IgD-negative memory B cell (primary cell): Measurements from ENCODE around the gene MAPK11. TPM values are rescaled to one million over a fixed set of nuclear protein-coding genes. Genes with fewer than 3 reads are reported as not detected.

Experiments used
- H3K27ac Mint-ChIP-seq, 3 donors: one replicate each; pipeline ENCODE4 v1.8.0; 2020 to 2022; ENCODE audit warnings: mild to moderate bottlenecking in 3 of 3, mixed read lengths in 3 of 3, moderate library complexity in 1 of 3
- H3K27me3 Mint-ChIP-seq: one replicate; pipeline ENCODE4 v1.8.0; 2021; ENCODE audit warnings: mixed read lengths
- H3K36me3 Mint-ChIP-seq: one replicate; pipeline ENCODE4 v1.8.0; 2020; ENCODE audit warnings: mild to moderate bottlenecking, mixed read lengths
- H3K4me1 Mint-ChIP-seq, 3 donors: one replicate each; pipeline ENCODE4 v1.8.0; 2020 to 2022; ENCODE audit warnings: mixed read lengths in 3 of 3, mild to moderate bottlenecking in 1 of 3
- H3K4me3 Mint-ChIP-seq, 4 donors: one replicate each; pipeline ENCODE4 v1.8.0; 2020 to 2022; ENCODE audit warnings: mild to moderate bottlenecking in 4 of 4, mixed read lengths in 4 of 4, moderate library complexity in 3 of 4
- H3K9me3 Mint-ChIP-seq, 3 donors: one replicate each; pipeline ENCODE4 v1.8.0; 2020 to 2021; ENCODE audit warnings: mixed read lengths in 3 of 3, mild to moderate bottlenecking in 1 of 3
- polyA plus RNA-seq: library from polyadenylated mRNA; unstranded; fragments of 300-500 nt; fragmentation: Illumina TruSeq; gene quantifications from one replicate; pipeline ENCODE4 v1.2.3, GENCODE V29; 2021

MAPK11 gene
- polyA plus RNA-seq, 1 donor from 2014 or later, result 0.59 TPM

DNA sequence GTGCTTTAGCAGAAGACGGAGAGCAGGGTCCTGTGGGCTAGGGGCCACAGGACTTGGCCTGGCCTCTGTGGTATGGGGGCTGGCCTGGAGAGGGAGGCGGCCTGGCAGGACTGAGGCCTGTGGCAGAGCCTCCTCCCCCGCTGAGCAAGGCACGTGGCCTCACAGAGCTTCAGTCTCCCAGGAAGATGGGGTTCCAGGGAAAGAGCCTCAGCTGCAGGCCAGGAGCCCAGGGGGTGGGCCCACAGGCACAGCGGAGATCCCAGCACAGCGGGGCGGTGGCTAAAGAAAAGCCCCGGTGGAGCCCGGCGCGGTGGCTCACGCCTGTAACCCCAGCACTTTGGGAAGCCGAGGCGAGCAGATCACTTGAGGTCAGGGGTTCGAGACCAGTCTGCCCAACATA is 10.9 kb downstream of the MAPK11 start:
- H3K9me3 Mint-ChIP-seq, result no peaks in the 10 kb centered on the region
- no peaks in the 10 kb centered on the region for H3K36me3 Mint-ChIP-seq
- H3K4me3 Mint-ChIP-seq, result peak overlapping the region in 2 of 4 donors; percentile 6 to 43
- H3K27ac Mint-ChIP-seq, result no peak overlapping the region
- H3K4me1 Mint-ChIP-seq, result peaks cover 0 to 6% (median 0%) of the 10 kb centered on the region in 3 donors
- H3K27me3 Mint-ChIP-seq, result peaks cover 9% of the 10 kb centered on the region

DNA sequence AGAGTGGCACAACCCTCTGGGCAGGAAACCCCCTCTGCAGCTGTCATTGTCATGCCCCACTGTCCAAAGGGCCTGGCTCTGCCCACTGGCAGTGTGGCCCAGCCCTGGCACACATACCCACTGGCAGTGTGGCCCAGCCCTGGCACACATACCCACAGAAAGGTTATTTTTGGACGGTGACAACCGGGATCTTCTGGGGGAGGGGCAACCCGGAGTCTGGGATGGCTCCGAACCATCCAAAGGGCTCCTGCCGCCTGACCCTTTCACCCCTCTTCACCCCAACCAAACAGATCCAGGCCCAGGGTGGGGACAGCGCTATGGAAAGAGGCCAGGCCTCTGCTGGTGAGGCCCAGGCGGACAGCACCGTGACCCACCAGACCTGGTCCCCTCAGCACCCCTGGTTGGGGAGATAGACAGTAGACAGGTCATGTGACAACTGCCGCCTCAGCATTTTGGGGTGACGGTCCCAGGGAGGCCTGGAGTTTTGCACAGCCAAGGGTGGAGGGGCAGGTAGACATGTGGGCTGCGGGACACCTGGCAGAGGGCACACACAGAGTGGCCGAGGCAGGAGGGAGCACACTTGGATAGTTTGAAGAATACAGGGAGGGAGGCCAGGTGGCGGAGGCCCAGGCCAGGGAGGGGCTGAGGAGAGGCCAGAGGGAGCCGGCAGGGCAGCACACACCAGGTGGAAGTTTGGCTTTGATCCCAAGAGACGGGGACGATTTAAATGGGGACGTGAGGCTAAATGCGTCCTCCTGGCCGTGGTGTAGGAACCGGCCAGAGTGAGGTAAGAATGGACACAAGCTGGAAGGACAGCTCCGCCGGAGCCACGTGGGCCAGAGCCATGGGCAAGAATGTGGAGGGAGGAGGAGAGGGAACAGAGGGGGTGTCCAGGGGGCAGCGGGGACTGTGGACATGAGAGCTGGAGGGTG is 11.6 kb downstream of the MAPK11 start:
- no peaks in the 10 kb centered on the region for H3K9me3 Mint-ChIP-seq
- H3K27ac Mint-ChIP-seq, result no peak overlapping the region
- H3K4me1 Mint-ChIP-seq, result peaks cover 0 to 6% (median 0%) of the 10 kb centered on the region in 3 donors
- H3K36me3 Mint-ChIP-seq, result no peaks in the 10 kb centered on the region
- peak overlapping the region in 1 of 4 donors; percentile 43 for H3K4me3 Mint-ChIP-seq
- peaks cover 9% of the 10 kb centered on the region for H3K27me3 Mint-ChIP-seq

DNA sequence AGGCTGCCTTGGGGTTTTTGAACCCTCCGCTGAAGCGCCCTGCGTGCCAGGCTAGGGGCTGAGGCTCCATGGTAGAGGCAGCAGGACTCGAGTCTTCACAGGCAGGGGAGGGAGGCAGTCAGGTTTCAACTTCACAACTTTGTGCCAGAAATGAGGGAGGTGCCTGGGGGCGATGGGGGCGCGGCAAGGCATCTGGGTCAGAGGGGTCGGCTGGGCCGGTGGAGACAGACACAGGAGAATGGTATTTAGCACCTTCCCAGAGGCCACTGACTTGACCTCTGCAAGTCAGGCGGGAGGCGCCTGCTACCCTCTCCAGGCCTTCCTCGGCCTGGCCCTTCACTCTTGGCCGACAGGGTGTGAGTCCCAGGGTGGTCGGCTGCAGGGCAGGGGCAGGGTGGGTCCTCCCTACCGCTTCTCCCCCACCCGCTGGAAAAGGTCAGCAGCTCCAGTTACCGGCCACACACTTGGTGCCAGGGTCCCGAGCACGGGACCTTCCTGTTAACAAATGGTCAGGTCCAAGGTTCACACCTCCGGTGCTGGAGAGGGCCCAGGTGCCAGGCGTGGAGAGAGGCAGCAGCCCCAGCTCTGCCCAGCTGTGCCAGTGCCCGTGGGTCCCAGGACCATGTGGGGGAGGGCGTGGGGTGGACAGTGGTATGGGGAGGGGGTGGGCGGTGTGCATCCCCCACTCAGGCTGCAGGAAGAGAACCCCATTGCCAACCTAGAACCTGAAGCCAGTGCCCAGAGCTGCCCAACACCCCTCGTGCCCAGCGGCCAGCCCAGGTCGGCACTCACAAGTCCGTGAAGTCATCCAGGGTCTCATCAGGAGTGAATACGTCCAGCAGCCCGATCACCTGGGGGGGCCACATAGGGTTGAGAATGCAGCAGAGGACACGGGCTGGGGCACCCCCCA is 12.5 kb downstream of the MAPK11 start:
- peak overlapping the region in 1 of 4 donors; percentile 20 for H3K4me3 Mint-ChIP-seq
- peak overlapping the region in 1 of 3 donors; percentile 63 for H3K27ac Mint-ChIP-seq
- H3K36me3 Mint-ChIP-seq, result no peaks in the 10 kb centered on the region
- no peaks in the 10 kb centered on the region for H3K9me3 Mint-ChIP-seq
- H3K4me1 Mint-ChIP-seq, result peaks cover 0 to 6% (median 0%) of the 10 kb centered on the region in 3 donors
- H3K27me3 Mint-ChIP-seq, result peaks cover 9% of the 10 kb centered on the region

DNA sequence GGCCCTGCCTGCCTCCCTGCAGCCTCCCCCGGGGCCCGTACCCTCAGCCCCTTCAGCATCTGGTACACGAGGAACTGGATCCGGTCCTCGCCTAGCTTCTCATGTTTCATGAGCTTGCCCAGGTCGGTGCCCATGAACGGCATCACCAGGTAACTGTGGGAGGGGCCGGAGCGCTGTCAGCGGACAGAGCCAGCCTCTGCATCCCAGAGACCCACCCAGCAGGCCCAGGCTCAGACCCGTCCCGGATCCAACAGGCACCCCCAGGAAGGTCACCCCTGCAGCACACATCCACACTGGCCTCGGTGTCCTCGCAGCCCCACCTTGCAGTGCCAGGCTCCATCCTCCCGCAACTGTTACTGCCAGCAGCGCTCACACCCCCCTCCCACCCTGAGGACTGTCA is 13.1 kb downstream of the MAPK11 start:
- H3K4me3 Mint-ChIP-seq, result peak overlapping the region in 1 of 4 donors; percentile 20
- H3K36me3 Mint-ChIP-seq, result no peaks in the 10 kb centered on the region
- H3K9me3 Mint-ChIP-seq, result no peaks in the 10 kb centered on the region
- no peak overlapping the region for H3K27ac Mint-ChIP-seq
- H3K27me3 Mint-ChIP-seq, result peaks cover 4% of the 10 kb centered on the region
- peaks cover 1 to 4% (median 3%) of the 10 kb centered on the region in 3 donors for H3K4me1 Mint-ChIP-seq

DNA sequence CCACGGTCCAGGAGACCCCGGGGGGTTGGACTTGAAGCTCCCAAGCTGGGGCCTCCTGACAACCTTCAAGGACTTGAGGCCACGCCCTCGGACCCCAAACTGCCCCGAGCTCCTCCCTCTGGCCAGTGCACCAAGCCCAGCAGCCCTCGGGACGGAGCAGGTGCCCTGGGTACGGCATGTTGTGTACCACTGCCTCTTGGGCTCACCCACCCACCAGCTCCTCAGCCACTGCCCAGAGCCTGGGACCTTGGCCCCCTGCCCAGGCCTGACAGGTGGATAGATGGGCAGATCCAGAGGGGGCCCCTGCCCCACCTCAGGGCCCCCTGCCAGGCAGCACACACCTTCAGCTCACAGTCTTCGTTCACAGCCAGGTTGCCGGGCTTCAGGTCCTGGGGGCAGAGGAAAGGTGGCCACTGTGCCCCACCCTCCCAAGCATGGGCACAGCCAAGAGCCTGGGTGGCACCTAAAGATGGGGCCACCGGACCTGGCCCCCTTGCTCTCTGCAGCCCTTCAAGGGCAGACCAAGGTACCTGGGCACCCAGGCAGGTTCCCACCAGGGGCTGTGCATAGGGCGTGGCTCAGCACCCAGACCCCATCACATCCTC is 13.8 kb downstream of the MAPK11 start:
- no peaks in the 10 kb centered on the region for H3K9me3 Mint-ChIP-seq
- H3K4me1 Mint-ChIP-seq, result peaks cover 0 to 5% (median 4%) of the 10 kb centered on the region in 3 donors
- H3K27ac Mint-ChIP-seq, result no peak overlapping the region
- H3K36me3 Mint-ChIP-seq, result no peaks in the 10 kb centered on the region
- no peak overlapping the region for H3K4me3 Mint-ChIP-seq
- peaks cover 2% of the 10 kb centered on the region for H3K27me3 Mint-ChIP-seq

DNA sequence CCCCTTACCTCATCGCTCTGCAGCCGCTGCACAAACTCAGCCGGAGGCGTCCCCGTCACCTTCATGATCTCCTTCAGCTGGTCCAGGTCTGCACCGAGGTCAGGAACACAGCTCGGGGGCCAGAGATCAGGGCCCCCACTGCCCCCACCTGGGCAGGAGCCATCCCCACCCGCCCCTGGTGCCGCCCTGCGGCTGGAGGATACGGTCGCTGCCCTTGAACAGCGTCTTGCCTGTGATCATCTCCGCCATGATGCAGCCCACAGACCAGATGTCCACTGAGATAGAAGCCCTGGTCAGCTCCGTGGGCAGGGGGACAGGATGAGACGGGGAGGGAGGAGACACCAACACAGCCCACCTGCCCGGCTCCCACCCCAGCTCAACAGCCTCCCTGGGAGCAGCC is 14.6 kb downstream of the MAPK11 start:
- no peak overlapping the region for H3K27ac Mint-ChIP-seq
- peaks cover 2 to 5% (median 4%) of the 10 kb centered on the region in 3 donors for H3K4me1 Mint-ChIP-seq
- no peaks in the 10 kb centered on the region for H3K9me3 Mint-ChIP-seq
- peaks cover 2% of the 10 kb centered on the region for H3K27me3 Mint-ChIP-seq
- H3K36me3 Mint-ChIP-seq, result no peaks in the 10 kb centered on the region
- no peak overlapping the region for H3K4me3 Mint-ChIP-seq

DNA sequence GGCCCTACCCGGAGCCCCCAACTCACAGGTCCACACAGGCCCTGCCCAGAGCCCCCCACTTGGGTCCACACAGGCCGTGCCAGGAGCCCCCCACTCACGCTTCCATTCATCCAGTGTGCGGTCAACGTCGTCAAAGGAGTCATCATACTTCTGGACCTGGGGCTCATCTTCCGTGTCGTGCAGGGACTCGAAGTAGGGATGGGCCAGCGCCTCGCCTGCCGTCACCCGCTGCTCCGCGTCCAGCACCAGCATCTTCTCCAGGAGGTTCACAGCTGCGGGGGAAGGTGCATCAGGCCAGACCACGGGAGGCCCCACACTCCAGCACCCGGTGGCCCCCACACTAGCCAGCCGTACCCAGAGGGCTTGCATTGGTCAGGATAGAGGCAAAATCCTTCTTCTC is 15.1 kb downstream of the MAPK11 start:
- Mint-ChIP-seq H3K27ac (no peak overlapping the region), H3K4me3 (no peak overlapping the region), H3K27me3 (peaks cover 2% of the 10 kb centered on the region), H3K9me3 (no peaks in the 10 kb centered on the region), H3K4me1 (peaks cover 5 to 7% (median 5%) of the 10 kb centered on the region in 3 donors), H3K36me3 (no peaks in the 10 kb centered on the region)

DNA sequence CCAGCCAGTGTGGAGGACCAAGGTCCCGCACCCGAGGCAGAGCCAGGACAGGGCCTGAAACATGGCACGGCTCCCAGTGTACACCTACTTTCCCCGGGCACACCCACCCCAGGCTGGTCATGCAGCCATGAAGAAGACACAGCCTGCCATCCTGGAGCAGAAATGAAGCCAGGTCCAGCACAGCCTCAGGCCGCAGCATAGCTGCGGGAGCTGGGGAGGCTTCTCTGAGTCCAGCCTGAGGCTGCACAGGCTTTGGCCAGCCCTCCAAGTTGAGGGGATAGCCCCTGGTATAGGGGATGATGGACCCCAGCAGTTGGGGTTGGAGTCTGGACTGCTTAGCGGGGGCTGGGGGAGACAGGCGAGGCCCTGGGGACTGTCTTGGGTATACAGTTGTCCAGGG is 16.2 kb downstream of the MAPK11 start:
- Mint-ChIP-seq H3K4me1 (peaks cover 5 to 7% (median 5%) of the 10 kb centered on the region in 3 donors), H3K4me3 (no peak overlapping the region), H3K9me3 (no peaks in the 10 kb centered on the region), H3K27me3 (peaks cover under 1% of the 10 kb centered on the region), H3K27ac (peak overlapping the region in 1 of 3 donors; percentile 46), H3K36me3 (no peaks in the 10 kb centered on the region)

DNA sequence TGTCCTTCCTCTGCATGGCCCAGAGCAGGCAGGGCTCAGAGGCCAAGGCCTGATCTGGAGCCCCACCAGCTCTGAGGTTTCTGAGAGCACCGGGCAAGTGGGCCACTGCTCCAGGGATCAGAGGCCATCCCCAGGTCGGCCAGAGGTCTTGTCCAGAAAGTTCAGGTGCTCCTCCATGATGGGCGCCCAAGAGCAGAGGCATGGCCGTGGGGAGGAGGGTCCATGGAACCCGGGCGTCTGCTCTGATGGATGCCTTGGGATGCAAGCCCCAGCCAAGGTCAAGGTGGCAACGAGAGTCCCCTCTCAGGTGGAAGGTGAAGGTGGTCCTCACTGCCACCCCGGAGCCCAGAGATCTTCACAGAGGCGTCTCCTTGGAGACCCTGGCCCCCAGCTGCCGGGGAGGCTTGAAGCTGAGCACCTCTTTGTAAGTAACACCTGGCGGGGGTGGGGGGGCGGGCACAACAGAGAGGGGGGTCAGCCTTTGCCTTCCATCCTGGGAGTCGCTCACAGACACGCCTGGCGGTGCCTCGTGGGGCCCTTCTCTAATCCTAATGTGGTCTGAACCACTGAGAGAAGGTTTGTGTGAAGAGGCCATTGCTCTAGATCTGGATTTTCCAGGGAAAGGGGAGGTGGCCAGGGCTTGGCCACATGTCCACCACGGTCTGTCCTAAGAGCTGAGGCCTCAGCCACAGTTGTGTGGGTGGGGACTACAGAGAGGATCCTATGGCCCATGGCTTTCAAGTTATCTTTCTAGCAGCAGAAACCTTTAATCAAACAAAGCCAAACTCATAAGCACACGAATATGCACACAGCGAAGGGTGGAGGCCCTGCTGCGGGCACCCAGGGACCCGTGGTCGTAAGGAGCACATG is 16.9 kb downstream of the MAPK11 start:
- Mint-ChIP-seq H3K9me3 (no peaks in the 10 kb centered on the region), H3K27ac (peak overlapping the region in 1 of 3 donors; percentile 46), H3K36me3 (no peaks in the 10 kb centered on the region), H3K4me1 (peaks cover 5 to 7% (median 5%) of the 10 kb centered on the region in 3 donors), H3K4me3 (peak overlapping the region in 1 of 4 donors; percentile 41), H3K27me3 (no peaks in the 10 kb centered on the region)

DNA sequence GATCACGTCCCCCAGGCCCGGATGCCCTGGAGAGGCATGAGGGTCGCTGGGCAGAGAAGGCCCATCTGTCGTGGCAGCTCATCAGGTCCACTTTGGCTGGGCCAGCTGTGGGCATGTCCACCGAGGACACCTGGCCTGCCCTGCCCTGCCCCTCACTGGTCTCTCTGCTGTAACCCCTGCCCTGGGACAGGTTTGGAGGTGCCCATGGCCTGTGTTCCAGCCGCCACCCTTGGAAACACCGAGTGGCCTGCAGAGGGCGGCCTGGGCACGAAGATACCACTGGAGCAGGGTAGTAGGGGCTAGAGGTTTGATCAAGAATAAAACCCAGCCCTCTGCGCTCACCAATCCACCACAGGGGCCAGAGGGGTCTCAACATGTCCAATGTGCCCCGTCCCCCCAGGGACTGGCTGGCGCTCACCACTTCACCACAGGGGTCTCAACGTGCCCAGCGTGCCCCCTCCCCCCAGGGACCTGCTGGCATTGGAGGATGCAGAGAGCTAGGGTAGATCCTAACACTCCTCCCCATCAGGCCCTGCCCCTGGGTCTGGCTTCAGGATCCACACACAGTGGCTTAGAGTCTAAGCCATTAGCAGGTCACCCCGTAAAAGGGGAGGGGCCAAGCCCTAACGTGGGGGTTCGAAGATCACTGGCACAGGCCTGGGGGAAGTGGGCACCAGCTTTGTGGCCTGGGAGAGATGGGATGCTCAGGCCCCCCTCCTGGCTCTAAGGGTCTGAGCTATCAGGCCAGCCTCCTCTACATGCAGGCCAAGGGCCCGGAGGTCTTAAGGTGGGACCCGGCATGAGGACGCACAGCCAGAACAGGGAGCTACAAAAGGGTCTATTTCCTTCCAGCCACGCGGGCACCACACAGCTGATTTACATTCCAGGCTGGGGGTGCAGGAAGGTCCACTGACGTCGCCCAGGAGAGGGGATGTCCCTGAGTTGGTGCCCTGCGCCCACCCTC is 17.8 kb downstream of the MAPK11 start:
- Mint-ChIP-seq H3K27me3 (no peaks in the 10 kb centered on the region), H3K9me3 (no peaks in the 10 kb centered on the region), H3K36me3 (no peaks in the 10 kb centered on the region), H3K4me1 (peaks cover 6 to 14% (median 11%) of the 10 kb centered on the region in 3 donors), H3K27ac (peak overlapping the region in 2 of 3 donors; percentile 16 to 93), H3K4me3 (peak overlapping the region; percentile 78 to 90 (median 84))

DNA sequence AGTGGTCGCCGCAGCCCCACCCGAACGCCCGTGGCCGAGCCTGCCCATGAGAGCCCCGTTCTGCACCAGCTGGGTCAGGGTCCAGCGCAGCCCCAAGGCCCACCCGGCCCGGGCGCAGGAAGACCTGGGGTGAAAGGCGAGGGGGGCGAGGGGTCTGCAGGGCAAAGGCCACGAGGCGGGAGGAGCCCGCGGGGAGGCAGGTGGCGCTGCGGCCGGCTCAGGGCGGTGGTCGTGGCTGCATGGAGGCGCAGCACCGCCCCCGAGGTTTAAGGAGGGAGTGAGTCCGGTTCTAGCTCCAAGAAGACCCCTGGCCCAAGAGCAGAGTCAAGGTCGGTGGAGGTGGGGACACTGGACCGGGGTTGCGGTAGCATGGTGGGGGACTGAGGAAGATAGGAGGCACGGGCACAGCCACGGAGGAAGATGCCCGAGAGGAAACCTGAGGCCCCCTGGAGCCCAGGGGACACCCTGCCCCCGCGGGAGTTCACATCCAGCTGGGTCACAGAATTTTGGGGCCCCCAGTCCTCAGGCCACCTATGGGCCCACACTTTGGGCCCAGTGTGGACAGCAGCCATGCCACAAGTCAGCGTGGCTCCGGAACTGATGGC is 18.6 kb downstream of the MAPK11 start:
- Mint-ChIP-seq H3K27me3 (no peaks in the 10 kb centered on the region), H3K27ac (peak overlapping the region in 2 of 3 donors; percentile 87 to 93), H3K9me3 (no peaks in the 10 kb centered on the region), H3K4me3 (peak overlapping the region; percentile 78 to 90 (median 84)), H3K36me3 (no peaks in the 10 kb centered on the region), H3K4me1 (peaks cover 9 to 19% (median 13%) of the 10 kb centered on the region in 3 donors)

DNA sequence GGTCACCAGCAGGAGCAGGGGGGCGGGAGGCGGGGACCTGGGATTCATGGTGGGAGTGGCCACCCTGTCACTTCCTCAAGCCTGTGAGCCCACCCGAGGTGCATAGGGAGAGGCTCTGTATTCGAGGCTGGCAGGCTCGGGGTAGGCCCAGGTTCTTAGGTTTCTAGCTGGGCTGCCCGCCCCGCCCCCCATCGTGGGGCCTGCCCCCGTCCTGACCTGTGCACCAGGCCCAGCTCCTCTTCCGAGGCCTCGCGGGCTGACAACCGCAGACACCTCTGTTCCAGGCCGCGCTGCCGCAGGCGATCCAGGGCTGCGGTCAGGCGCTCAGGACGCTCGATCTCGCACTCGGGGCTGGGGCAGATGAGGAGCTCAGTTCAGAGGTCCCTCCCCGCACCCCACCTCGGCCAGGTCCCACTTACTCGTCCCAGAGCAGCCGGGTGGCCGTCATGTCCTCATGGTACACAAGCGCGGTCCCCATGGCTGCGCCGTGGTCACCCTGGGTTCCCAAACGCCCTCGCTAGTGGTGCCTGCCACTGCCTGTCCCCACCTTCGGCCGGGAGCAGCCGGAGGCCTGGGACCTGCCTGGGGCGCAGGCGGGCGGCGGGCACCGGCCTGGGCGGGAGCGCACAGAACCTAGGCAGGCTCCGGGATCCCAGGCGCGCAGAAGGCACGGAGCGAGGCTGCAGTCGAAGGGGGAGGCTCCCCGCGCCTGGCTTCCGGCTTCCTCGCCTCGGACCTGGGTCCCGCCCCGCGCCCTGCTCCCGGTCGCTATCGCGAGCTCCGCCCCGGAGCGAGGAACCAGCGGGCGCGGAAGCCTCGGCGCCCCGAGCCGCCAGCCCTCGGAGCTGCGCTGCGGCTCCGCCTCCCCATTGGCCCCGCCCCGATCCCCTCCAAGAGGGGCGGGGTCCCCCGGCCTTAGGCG is 19.4 kb downstream of the MAPK11 start, which contains the start of gene HDAC10:
Gene HDAC10 (minus strand): TSS at position 711 of the 922 bp plus-strand sequence. CDS start 233 bp downstream, at position 478.
- H3K4me3 Mint-ChIP-seq, result peak within 1 kb of the TSS; percentile 83 to 90 (median 87)
- no peaks in the 10 kb centered on the region for H3K27me3 Mint-ChIP-seq
- H3K27ac Mint-ChIP-seq, result peak within 1 kb of the TSS; percentile 31 to 93 (median 87)
- peaks cover 9 to 19% (median 13%) of the 10 kb centered on the region in 3 donors for H3K4me1 Mint-ChIP-seq
- H3K9me3 Mint-ChIP-seq, result no peaks in the 10 kb centered on the region
- no peaks in the 10 kb centered on the region for H3K36me3 Mint-ChIP-seq
